SK-N-SH (cell line): ENCODE results near the gene TRIM7. TPM values are rescaled to one million over a fixed set of nuclear protein-coding genes. Genes with fewer than 3 reads are reported as not detected.
A peak's percentile ranks its signal among the peaks of the same experiment; 100 is the strongest.

Experiments
- CTCF ChIA-PET: fragments of 300-600, 350-600 bp; formaldehyde crosslinking; extraction: SDS; loops from one replicate; lab custom pipeline; 2021; lab: Yijun Ruan, JAX
- POLR2A ChIA-PET: fragments of 350-600 bp; sonication (Branson Sonifier 250); formaldehyde crosslinking; extraction: SDS; loops from one replicate; lab custom pipeline; 2020; ENCODE audit warnings: antibody characterized with exemption, inconsistent platforms; lab: Yijun Ruan, JAX
- DNase-seq: peaks from one replicate; pipeline ENCODE4 v3.0.0; 2012
- H2AFZ ChIP-seq: fragments of 200-600 bp; sonication (generic); 2 replicates; pipeline ENCODE4 v1.8.1; 2016; ENCODE audit warnings: antibody characterized with exemption, mild to moderate bottlenecking, low read depth
- H3F3A ChIP-seq: fragments of 200-600 bp; sonication (generic); replicated peaks from 2 replicates; pipeline ENCODE3; 2016; ENCODE audit warnings: antibody characterized with exemption, mild to moderate bottlenecking; ENCODE audit not compliant: insufficient read depth
- H3K27ac ChIP-seq, 2 experiments: fragments of 200-500 bp in 1 of 2; fragments of 200-600 bp in 1 of 2; sonication (Bioruptor generic) in 1 of 2; sonication (generic), shearing (Covaris generic) in 1 of 2; 2 replicates each; pipeline versions ENCODE4 v1.5.1 to v1.6.1; 2014 to 2016; ENCODE audit warnings: low read depth in 2 of 2, inconsistent platforms in 1 of 2, low read length in 1 of 2, mild to moderate bottlenecking in 1 of 2, mixed read lengths in 1 of 2
- H3K27me3 ChIP-seq: fragments of 200-600 bp; sonication (generic), shearing (Covaris generic); 2 replicates; pipeline ENCODE4 v1.6.1; 2016; ENCODE audit warnings: mixed run types; ENCODE audit not compliant: insufficient read depth
- H3K36me3 ChIP-seq, 2 experiments: fragments of 200-500 bp in 1 of 2; fragments of 200-600 bp in 1 of 2; sonication (Bioruptor generic) in 1 of 2; sonication (generic) in 1 of 2; replicated peaks in 1 of 2; 2 replicates each; pipeline versions ENCODE3 to v1.5.1; 2014 to 2016; ENCODE audit warnings: low read length in 1 of 2, mild to moderate bottlenecking in 1 of 2; ENCODE audit not compliant: insufficient read depth in 2 of 2, control insufficient read depth in 1 of 2
- H3K4me1 ChIP-seq, 2 experiments: fragments of 200-500 bp in 1 of 2; fragments of 200-600 bp in 1 of 2; sonication (Bioruptor generic) in 1 of 2; sonication (generic), shearing (Covaris generic) in 1 of 2; 2 replicates each; pipeline versions ENCODE4 v1.5.1 to v1.6.1; 2014 to 2016; ENCODE audit warnings: low read depth in 1 of 2, low read length in 1 of 2, mixed run types in 1 of 2; ENCODE audit not compliant: insufficient read depth in 2 of 2, control insufficient read depth in 1 of 2
- H3K4me2 ChIP-seq: fragments of 200-600 bp; sonication (generic), shearing (Covaris generic); 2 replicates; pipeline ENCODE4 v1.6.1; 2017; ENCODE audit warnings: mixed run types
- H3K4me3 ChIP-seq, 2 experiments: fragments of 200-500 bp in 1 of 2; fragments of 200-600 bp in 1 of 2; sonication (Bioruptor generic) in 1 of 2; sonication (generic), shearing (Covaris generic) in 1 of 2; 2 replicates each; pipeline versions ENCODE4 v1.5.1 to v1.8.1; 2014 to 2016; ENCODE audit warnings: low read depth in 2 of 2, inconsistent platforms in 1 of 2, low read length in 1 of 2, mild to moderate bottlenecking in 1 of 2, mixed read lengths in 1 of 2, moderate library complexity in 1 of 2
- H3K79me2 ChIP-seq: fragments of 200-600 bp; sonication (generic); 2 replicates; pipeline ENCODE4 v1.8.1; 2017; ENCODE audit warnings: mild to moderate bottlenecking; ENCODE audit not compliant: insufficient read depth
- H3K9ac ChIP-seq: fragments of 200-600 bp; sonication (generic); 2 replicates; pipeline ENCODE4 v1.6.1; 2017; ENCODE audit warnings: mixed run types
- H3K9me2 ChIP-seq: fragments of 200-600 bp; sonication (generic); 2 replicates; pipeline ENCODE4 v1.6.1; 2017; ENCODE audit warnings: mixed run types
- H3K9me3 ChIP-seq: fragments of 200-600 bp; sonication (generic); 2 replicates; pipeline ENCODE4 v1.6.1; 2017; ENCODE audit warnings: mixed run types, mild to moderate bottlenecking, moderate library complexity
- H4K20me1 ChIP-seq: fragments of 200-600 bp; sonication (generic); 2 replicates; pipeline ENCODE4 v1.6.1; 2017; ENCODE audit warnings: mild to moderate bottlenecking, mixed run types; ENCODE audit not compliant: insufficient read depth
- CTCF ChIP-seq: fragments of 200-600 bp; sonication (generic); IDR thresholded peaks from 2 replicates; pipeline ENCODE4 v1.6.1; 2017; ENCODE audit warnings: antibody characterized with exemption, mild to moderate bottlenecking, moderate library complexity
- EZH2phosphoT487 ChIP-seq: fragments of 200-600 bp; sonication (generic); IDR thresholded peaks from 2 replicates; pipeline ENCODE4 v1.6.1; 2017; ENCODE audit warnings: low read depth, mixed run types, mild to moderate bottlenecking, antibody characterized with exemption, moderate library complexity, borderline replicate concordance
- GABPA ChIP-seq: IDR thresholded peaks from 2 replicates; pipeline ENCODE4 v1.4.0; 2012; ENCODE audit warnings: low read depth, mild to moderate bottlenecking
- IRF3 ChIP-seq: fragments of 150-350 bp; IDR thresholded peaks from 2 replicates; pipeline ENCODE4 v1.6.1; 2016; ENCODE audit warnings: mild to moderate bottlenecking, low read depth, low read length
- MAX ChIP-seq: IDR thresholded peaks from 2 replicates; pipeline ENCODE4 v1.4.0; 2012; ENCODE audit warnings: low read depth
- MXI1 ChIP-seq: IDR thresholded peaks from 2 replicates; pipeline ENCODE4 v1.6.1; 2012; ENCODE audit warnings: mild to moderate bottlenecking, low read depth, low read length, improper control_type of control experiment
- NFIC ChIP-seq: IDR thresholded peaks from 2 replicates; pipeline ENCODE4 v1.4.0; 2012; ENCODE audit warnings: borderline replicate concordance
- RAD21 ChIP-seq: IDR thresholded peaks from 2 replicates; pipeline ENCODE4 v1.6.1; 2012; ENCODE audit warnings: mild to moderate bottlenecking, low read length
- RCOR1 ChIP-seq: fragments of 150-350 bp; IDR thresholded peaks from 2 replicates; pipeline ENCODE4 v1.6.1; 2017; ENCODE audit warnings: antibody characterized with exemption, low read length
- SIN3A ChIP-seq: IDR thresholded peaks from 2 replicates; pipeline ENCODE4 v1.6.1; 2012; ENCODE audit warnings: low read depth, mild to moderate bottlenecking, low read length, moderate library complexity, borderline replicate concordance
- TEAD4 ChIP-seq: IDR thresholded peaks from 2 replicates; pipeline ENCODE4 v1.4.0; 2012; ENCODE audit warnings: mild to moderate bottlenecking, borderline replicate concordance; ENCODE audit not compliant: insufficient read depth
- YY1 ChIP-seq: IDR thresholded peaks from 2 replicates; pipeline ENCODE4 v1.4.0; 2012; ENCODE audit warnings: low read depth, mild to moderate bottlenecking
- ZBTB33 ChIP-seq: IDR thresholded peaks from 2 replicates; pipeline ENCODE4 v1.4.0; 2012; ENCODE audit warnings: low read depth, borderline replicate concordance
- WGBS: methylation state at CpG from one replicate; pipeline ENCODE4 v1.1.6; 2017; ENCODE audit warnings: low lambda C conversion rate; 5-methylcytosine and 5-hydroxymethylcytosine counted together
- polyA plus RNA-seq, 3 experiments: library from polyadenylated mRNA; depleted of rRNA; stranded (reverse); fragments of >200 nt; gene quantifications; 2 replicates each; pipeline ENCODE4 v1.2.3, GENCODE V29; 2012

Gene TRIM7
- polyA plus RNA-seq, 1 of the 3 experiments (the other 2 are of a cell fraction) = 3.5 TPM

GRCh38 chr5:181189363-181189961 is 15.5 kb downstream of the TRIM7 start:
- no peaks in the 10 kb centered on the region for H3K36me3 ChIP-seq
- H3K9me2 ChIP-seq = no peaks in the 10 kb centered on the region
- DNase-seq = no peak
- POLR2A ChIA-PET = interaction anchor here (1.1 to 2.6 kb wide), 3 partner anchors 18 to 55 kb away, joined by 3 to 11 read pairs (median 6); no protein-coding TSS in a partner anchor
- WGBS = 1% methylated on average over 18 of the region's 41 CpGs
- no peak for TF ChIP-seq ZBTB33
- TF ChIP-seq NFIC = no peak
- TF ChIP-seq YY1 = 0 out of 2 replicates have a peak, but pooled peaks have one; percentile 27
- TF ChIP-seq MXI1 = 0 out of 2 replicates have a peak, but pooled peaks have one; percentile 49
- no peaks in the 10 kb centered on the region for H3K9me3 ChIP-seq
- peaks cover 22% of the 10 kb centered on the region for H3F3A ChIP-seq
- H4K20me1 ChIP-seq = no peaks in the 10 kb centered on the region
- H3K9ac ChIP-seq = peak overlapping the region; percentile 74
- peaks cover 6% of the 10 kb centered on the region; the same call in 1 of the 2 replicates for H3K79me2 ChIP-seq
- H3K27ac ChIP-seq = peak overlapping the region; percentile 34 to 77; a peak in 3 of 4 replicates
- peaks cover 0 to 11% of the 10 kb centered on the region in 2 experiments; a peak in 1 of 4 replicates for H3K4me1 ChIP-seq
- H2AFZ ChIP-seq = peak overlapping the region; percentile 94
- H3K4me3 ChIP-seq = peak overlapping the region; percentile 91 to 98
- H3K4me2 ChIP-seq = peak overlapping the region; percentile 94
- H3K27me3 ChIP-seq = no peaks in the 10 kb centered on the region
- CTCF ChIA-PET = interaction anchor here (0.9 to 7.4 kb wide), 9 partner anchors 12 to 72 kb away, joined by 3 to 72 read pairs (median 5); partner anchors contain the start of genes TRIM41, TRIM52 and TRIM7

- Histone ChIP-seq H3K4me2 (peak overlapping the region; percentile 94), H3K79me2 (peaks cover 6% of the 10 kb centered on the region; the same call in 1 of the 2 replicates), H3K9ac (peak overlapping the region; percentile 74), H3K36me3 (no peaks in the 10 kb centered on the region), H3K9me2 (no peaks in the 10 kb centered on the region), H3K27ac (peak overlapping the region; percentile 77 to 83), H2AFZ (peak overlapping the region; percentile 94), H3K27me3 (no peaks in the 10 kb centered on the region), H3K4me1 (peaks cover 0 to 10% of the 10 kb centered on the region in 2 experiments; a peak in 1 of 4 replicates), H3K4me3 (peak overlapping the region; percentile 91 to 98), H3K9me3 (no peaks in the 10 kb centered on the region), H4K20me1 (no peaks in the 10 kb centered on the region), H3F3A (peaks cover 27% of the 10 kb centered on the region)
- peak; percentile 47 for DNase-seq
- under 1% methylated on average over 34 of the region's 35 CpGs for WGBS
- ChIA-PET POLR2A (interaction anchor here (2.6 kb wide), 1 partner anchor 35 kb away, joined by 11 read pairs; no protein-coding TSS in a partner anchor), CTCF (interaction anchor here (1.0 to 7.4 kb wide), 8 partner anchors 13 to 73 kb away, joined by 3 to 72 read pairs (median 4); partner anchors contain the start of genes TRIM41 and TRIM7)
- peak; percentile 80 for TF ChIP-seq TEAD4
- TF ChIP-seq SIN3A = 0 out of 2 replicates have a peak, but pooled peaks have one; percentile 36
- no peak for TF ChIP-seq EZH2phosphoT487
- no peak for TF ChIP-seq MXI1
- no peak for TF ChIP-seq IRF3
- TF ChIP-seq RCOR1 = peak; percentile 44; the same call in 1 of the 2 replicates
- 0 out of 2 replicates have a peak, but pooled peaks have one; percentile 37 for TF ChIP-seq YY1
- TF ChIP-seq MAX = 0 out of 2 replicates have a peak, but pooled peaks have one; percentile 1
- no peak for TF ChIP-seq RAD21
- TF ChIP-seq GABPA = no peak
- TF ChIP-seq CTCF = peak; percentile 12; the same call in 1 of the 2 replicates
These were observed 16.2 kb downstream of the TRIM7 start for GRCh38 chr5:181188700-181189362.
